HepG2 (cell line): ENCODE results near the gene FIZ1. TPM values are rescaled to one million over a fixed set of nuclear protein-coding genes. Genes with fewer than 3 reads are reported as not detected.

ENCODE experiments used
- BRCA1 ChIP-seq: sonication (generic); formaldehyde crosslinking; IDR thresholded peaks from 2 replicates; pipeline ENCODE4 v1.4.0; 2020; ENCODE audit warnings: missing genetic modification reagents
- CERS6 ChIP-seq: sonication (generic); formaldehyde crosslinking; IDR thresholded peaks from 2 replicates; pipeline ENCODE4 v1.5.0; 2020; ENCODE audit warnings: missing genetic modification reagents
- CSRNP2 ChIP-seq: sonication (generic); formaldehyde crosslinking; conservative IDR thresholded peaks from 2 replicates; pipeline ENCODE4 v1.8.0; 2022; ENCODE audit warnings: low read depth, missing genetic modification reagents
- IKZF1 ChIP-seq: fragments of 450-650 bp; IDR thresholded peaks from 2 replicates; pipeline ENCODE4 v1.7.1; 2016
- IRF2 ChIP-seq: IDR thresholded peaks from 2 replicates; pipeline ENCODE4 v1.6.1; 2018; ENCODE audit warnings: missing genetic modification reagents, missing compliant biosample characterization
- MIER3 ChIP-seq: IDR thresholded peaks from 2 replicates; pipeline ENCODE4 v1.6.1; 2016; ENCODE audit warnings: missing compliant biosample characterization, borderline replicate concordance
- MNT ChIP-seq: fragments of 450-650 bp; IDR thresholded peaks from 2 replicates; pipeline ENCODE4 v1.6.1; 2016
- PAWR ChIP-seq: sonication (generic); formaldehyde crosslinking; IDR thresholded peaks from 2 replicates; pipeline ENCODE4 v1.4.0; 2020; ENCODE audit warnings: missing genetic modification reagents, mild to moderate bottlenecking, borderline replicate concordance
- PCBP1 ChIP-seq: fragments of 200-400 bp; formaldehyde crosslinking; IDR thresholded peaks from 2 replicates; pipeline ENCODE4 v1.6.1; 2017; ENCODE audit warnings: mild to moderate bottlenecking, low read depth, low read length, borderline replicate concordance
- SP4 ChIP-seq: sonication (generic); formaldehyde crosslinking; IDR thresholded peaks from 2 replicates; pipeline ENCODE4 v1.8.1; 2023; ENCODE audit warnings: mild to moderate bottlenecking, missing genetic modification reagents
- THAP9 ChIP-seq: sonication (generic); formaldehyde crosslinking; IDR thresholded peaks from 2 replicates; pipeline ENCODE4; 2020; ENCODE audit warnings: missing genetic modification reagents, mild to moderate bottlenecking, borderline replicate concordance
- ZBTB20 ChIP-seq: sonication (generic); formaldehyde crosslinking; IDR thresholded peaks from 2 replicates; pipeline ENCODE4 v1.8.1; 2023; ENCODE audit warnings: missing genetic modification reagents, low read depth, mild to moderate bottlenecking, borderline replicate concordance
- ZBTB7A ChIP-seq: sonication (generic); formaldehyde crosslinking; IDR thresholded peaks from 2 replicates; pipeline ENCODE4 v1.8.0; 2022; ENCODE audit warnings: mild to moderate bottlenecking, missing genetic modification reagents
- ZFP90 ChIP-seq: sonication (generic); formaldehyde crosslinking; IDR thresholded peaks from 2 replicates; pipeline ENCODE4 v1.8.0; 2022; ENCODE audit warnings: missing genetic modification reagents, mild to moderate bottlenecking, inconsistent platforms, borderline replicate concordance
- ZNF253 ChIP-seq: sonication (generic); formaldehyde crosslinking; IDR thresholded peaks from 2 replicates; pipeline ENCODE4 v1.8.0; 2022; ENCODE audit warnings: mild to moderate bottlenecking, missing genetic modification reagents, borderline replicate concordance
- ZNF256 ChIP-seq: sonication (generic); formaldehyde crosslinking; conservative IDR thresholded peaks from 2 replicates; pipeline ENCODE4 v1.4.0; 2020; ENCODE audit warnings: missing genetic modification reagents
- ZNF431 ChIP-seq: sonication (generic); formaldehyde crosslinking; IDR thresholded peaks from 2 replicates; pipeline ENCODE4 v1.9.0; 2022; ENCODE audit warnings: missing genetic modification reagents, low read depth, mild to moderate bottlenecking, borderline replicate concordance
- polyA plus RNA-seq, 8 experiments: library from polyadenylated mRNA; depleted of rRNA in 3 of 8; stranded (reverse) in 7 of 8; unstranded in 1 of 8; fragments of >200 nt; fragmentation: Illumina TruSeq in 4 of 8; extraction: Trizol in 4 of 8; gene quantifications; 2 replicates each; pipeline versions ENCODE4 v1.2.1 to v1.2.3, GENCODE V29; 2011 to 2016; ENCODE audit warnings: low read depth in 4 of 8, missing spikeins in 1 of 8, mixed read lengths in 1 of 8; ENCODE audit not compliant: insufficient read depth in 1 of 8
- total RNA-seq, 5 experiments: library from RNA; depleted of rRNA; stranded (reverse); fragments of >200 nt; fragmentation: Illumina TruSeq; extraction: Trizol; gene quantifications; 2 replicates each; pipeline ENCODE4 v1.2.3, GENCODE V29; 2016; ENCODE audit warnings: low read depth in 1 of 5
- TF ChIP-seq, protein P1 (sequence below): sonication (generic); formaldehyde crosslinking; IDR thresholded peaks from 2 replicates; pipeline ENCODE4 v1.8.1; 2023; ENCODE audit warnings: mild to moderate bottlenecking, missing genetic modification reagents
- TF ChIP-seq, protein P2 (sequence below): sonication (generic); formaldehyde crosslinking; IDR thresholded peaks from 2 replicates; pipeline ENCODE4 v1.8.0; 2022; ENCODE audit warnings: low read depth, missing genetic modification reagents
- TF ChIP-seq, protein P3 (sequence below): IDR thresholded peaks from 2 replicates; pipeline ENCODE4 v1.6.1; 2016; ENCODE audit warnings: mild to moderate bottlenecking

Gene FIZ1
- total and polyA plus RNA-seq, 2 of the 13 experiments (the other 11 are each of a cell fraction or from before 2014, with no cell fraction given) = 3.6 to 5.9 TPM

GRCh38 chr19:55599468-55599841 is at the start of gene FIZ1 (continued):
- TF ChIP-seq PCBP1 = peak; percentile 74; the same call in 1 of the 2 replicates
- TF ChIP-seq, protein P1, sequence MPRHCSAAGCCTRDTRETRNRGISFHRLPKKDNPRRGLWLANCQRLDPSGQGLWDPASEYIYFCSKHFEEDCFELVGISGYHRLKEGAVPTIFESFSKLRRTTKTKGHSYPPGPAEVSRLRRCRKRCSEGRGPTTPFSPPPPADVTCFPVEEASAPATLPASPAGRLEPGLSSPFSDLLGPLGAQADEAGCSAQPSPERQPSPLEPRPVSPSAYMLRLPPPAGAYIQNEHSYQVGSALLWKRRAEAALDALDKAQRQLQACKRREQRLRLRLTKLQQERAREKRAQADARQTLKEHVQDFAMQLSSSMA (CRISPR knock-in tag) = no peak
- no peak for TF ChIP-seq ZNF431 (CRISPR knock-in tag)
- no peak for TF ChIP-seq IKZF1
- no peak for TF ChIP-seq ZFP90
- TF ChIP-seq IRF2 (CRISPR knock-in tag) = peak; percentile 92
- TF ChIP-seq PAWR (CRISPR knock-in tag) = no peak
- TF ChIP-seq CERS6 = no peak
- TF ChIP-seq MIER3 (CRISPR knock-in tag) = no peak
- no peak for TF ChIP-seq ZNF253 (CRISPR knock-in tag)
- TF ChIP-seq, protein P2, sequence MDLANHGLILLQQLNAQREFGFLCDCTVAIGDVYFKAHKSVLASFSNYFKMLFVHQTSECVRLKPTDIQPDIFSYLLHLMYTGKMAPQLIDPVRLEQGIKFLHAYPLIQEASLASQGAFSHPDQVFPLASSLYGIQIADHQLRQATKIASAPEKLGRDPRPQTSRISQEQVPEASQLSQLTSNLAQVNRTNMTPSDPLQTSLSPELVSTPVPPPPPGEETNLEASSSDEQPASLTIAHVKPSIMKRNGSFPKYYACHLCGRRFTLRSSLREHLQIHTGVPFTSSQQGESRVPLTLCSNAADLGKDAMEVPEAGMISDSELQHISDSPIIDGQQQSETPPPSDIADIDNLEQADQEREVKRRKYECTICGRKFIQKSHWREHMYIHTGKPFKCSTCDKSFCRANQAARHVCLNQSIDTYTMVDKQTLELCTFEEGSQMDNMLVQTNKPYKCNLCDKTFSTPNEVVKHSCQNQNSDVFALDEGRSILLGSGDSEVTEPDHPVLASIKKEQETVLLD = no peak; the same call in none of the 2 replicates
- TF ChIP-seq THAP9 (CRISPR knock-in tag) = peak; percentile 99
- no peak for TF ChIP-seq BRCA1 (CRISPR knock-in tag)
- TF ChIP-seq ZBTB20 = no peak
- no peak for TF ChIP-seq ZBTB7A (CRISPR knock-in tag)
- no peak for TF ChIP-seq ZNF256
- TF ChIP-seq, protein P3, sequence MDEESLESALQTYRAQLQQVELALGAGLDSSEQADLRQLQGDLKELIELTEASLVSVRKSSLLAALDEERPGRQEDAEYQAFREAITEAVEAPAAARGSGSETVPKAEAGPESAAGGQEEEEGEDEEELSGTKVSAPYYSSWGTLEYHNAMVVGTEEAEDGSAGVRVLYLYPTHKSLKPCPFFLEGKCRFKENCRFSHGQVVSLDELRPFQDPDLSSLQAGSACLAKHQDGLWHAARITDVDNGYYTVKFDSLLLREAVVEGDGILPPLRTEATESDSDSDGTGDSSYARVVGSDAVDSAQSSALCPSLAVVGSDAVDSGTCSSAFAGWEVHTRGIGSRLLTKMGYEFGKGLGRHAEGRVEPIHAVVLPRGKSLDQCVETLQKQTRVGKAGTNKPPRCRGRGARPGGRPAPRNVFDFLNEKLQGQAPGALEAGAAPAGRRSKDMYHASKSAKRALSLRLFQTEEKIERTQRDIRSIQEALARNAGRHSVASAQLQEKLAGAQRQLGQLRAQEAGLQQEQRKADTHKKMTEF (CRISPR knock-in tag) = peak; percentile 84
- no peak for TF ChIP-seq CSRNP2 (CRISPR knock-in tag)
- peak; percentile 76; the same call in 1 of the 2 replicates for TF ChIP-seq SP4
- TF ChIP-seq MNT = no peak
